Muscle of arm (tissue), 12 donors: ENCODE results near the gene ORM2. TPM values are rescaled to one million over a fixed set of nuclear protein-coding genes. Genes with fewer than 3 reads are reported as not detected.
"Not testable (repeated sequence)": the region's sequence is repeated elsewhere in the genome, so short reads cannot be mapped to it uniquely, and the experiment has no call there.

ENCODE experiments used
- DNase-seq: peaks from one replicate; pipeline ENCODE4 v3.0.0-alpha.2; 2013
- polyA plus RNA-seq, 12 donors: library from polyadenylated mRNA; unstranded; fragments of 120-200 nt; gene quantifications; one replicate each; pipeline ENCODE4 v1.2.1, GENCODE V29; 2013; ENCODE audit not compliant: insufficient read length in 12 of 12

ORM2 gene
- polyA plus RNA-seq, 12 donors, result 0.73 to 1.0 TPM; not detected in 10

GRCh38 chr9:114330636-114331035 lies 967 bp downstream of the ORM2 start:
- DNase-seq, result no peak

- DNase-seq, result not testable (repeated sequence)
Measured at GRCh38 chr9:114331229-114332195, 1.8 kb downstream of the ORM2 start.

- DNase-seq, result not testable (repeated sequence)
Measured at GRCh38 chr9:114332474-114333040, 2.9 kb downstream of the ORM2 start.

DNA sequence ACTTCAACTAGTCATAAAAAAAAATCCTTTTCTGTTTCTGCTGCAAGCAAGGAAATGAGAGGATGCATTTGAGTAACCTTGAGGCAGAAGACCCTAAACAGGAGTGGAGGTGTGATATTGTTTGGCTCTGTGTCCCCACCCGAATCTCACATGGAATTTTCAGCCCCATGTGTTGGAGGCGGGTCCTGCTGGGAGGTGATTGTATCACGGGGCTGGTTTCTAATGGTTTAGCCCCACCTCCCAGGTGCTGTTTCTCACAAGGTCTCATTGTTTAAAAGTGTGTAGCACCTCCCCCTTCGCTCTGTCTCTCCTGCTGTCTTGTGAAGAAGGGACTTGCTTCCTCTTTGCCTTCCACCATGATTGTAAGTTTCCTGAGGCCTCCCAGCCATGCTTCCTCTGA lies 4.0 kb downstream of the ORM2 start:
- not testable (repeated sequence) for DNase-seq

DNA sequence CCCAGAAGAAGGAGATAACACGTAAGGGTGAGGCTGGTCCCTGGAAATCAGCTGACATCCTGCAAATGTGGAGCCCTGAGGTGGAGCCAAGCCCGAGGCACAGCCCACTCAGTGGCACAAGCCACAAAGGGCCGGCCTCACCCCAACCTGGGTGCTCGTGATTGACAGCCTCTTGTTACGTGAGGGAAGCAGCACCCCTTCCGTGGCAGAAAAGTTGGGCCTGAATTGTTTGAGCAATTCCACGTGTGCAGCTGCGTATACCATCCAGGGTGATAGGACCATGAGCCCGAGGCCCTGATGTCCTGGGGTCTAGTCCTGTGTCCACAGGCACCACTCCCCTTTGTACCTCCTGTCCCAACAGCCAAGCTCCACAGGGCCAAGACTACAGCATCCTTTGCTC lies 4.8 kb downstream of the ORM2 start:
- no peak for DNase-seq

DNA sequence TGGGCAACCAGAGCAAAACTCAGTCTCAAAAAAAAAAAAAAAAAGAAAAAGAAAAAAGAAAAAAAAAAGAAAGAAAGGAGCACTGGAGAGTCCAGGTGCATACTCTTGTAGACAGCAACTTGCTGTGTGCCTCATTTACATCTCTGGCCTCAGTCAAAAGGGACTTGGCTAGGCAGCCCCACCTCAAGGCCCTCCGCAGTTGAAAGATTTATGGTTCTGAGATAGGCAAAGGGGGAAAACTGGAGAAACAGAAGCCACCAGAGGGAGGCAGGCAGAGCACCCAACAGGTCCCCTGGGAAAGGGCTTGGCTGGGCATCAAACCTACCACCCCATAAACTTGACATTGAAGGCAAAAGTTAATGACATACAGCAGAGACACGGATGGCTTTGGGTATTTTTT lies 6.1 kb downstream of the ORM2 start:
- DNase-seq, result no peak

- DNase-seq, result no peak
Measured at GRCh38 chr9:114336157-114336556, 6.5 kb downstream of the ORM2 start.

- no peak for DNase-seq
Measured at GRCh38 chr9:114336699-114337395, 7.2 kb downstream of the ORM2 start.

GRCh38 chr9:114338187-114338586 lies 8.5 kb downstream of the ORM2 start:
- DNase-seq, result no peak

DNA sequence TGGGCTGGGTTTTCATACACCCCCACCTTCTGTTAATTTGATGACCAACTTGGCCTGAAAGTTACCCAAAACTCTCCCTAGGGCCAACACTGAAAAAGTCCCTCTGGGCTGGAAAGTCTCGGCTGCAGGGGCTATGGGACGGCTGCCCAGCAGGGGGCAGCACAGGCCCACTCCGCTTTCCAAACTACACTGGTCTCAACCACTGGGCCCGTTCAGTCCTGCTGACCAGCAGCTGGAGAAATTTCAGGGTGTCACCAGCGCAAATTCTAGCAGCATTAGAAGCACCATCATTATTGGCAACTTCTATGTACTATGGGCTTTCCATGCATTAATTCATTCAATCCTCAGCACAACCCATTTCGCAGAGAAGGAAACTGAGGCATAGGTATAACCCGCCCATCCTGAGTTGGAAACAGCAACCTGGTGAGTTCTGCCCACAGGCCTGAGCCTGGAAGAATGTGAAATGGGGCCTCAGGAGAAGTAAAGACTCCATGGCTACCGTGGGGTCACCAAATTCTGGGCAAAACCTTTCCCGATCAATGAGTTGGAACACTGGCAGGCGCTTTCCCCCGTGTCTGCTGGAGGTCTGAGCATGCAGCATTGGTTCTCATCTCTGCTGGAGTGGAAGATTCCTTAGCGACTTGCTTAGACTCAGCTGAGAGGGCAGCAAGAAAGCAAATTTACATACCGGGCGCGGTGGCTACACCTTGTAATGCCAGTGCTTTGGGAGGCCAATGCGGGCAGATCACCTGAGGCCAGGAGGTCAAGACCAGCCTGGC lies 9.7 kb downstream of the ORM2 start:
- DNase-seq, result peak; percentile 19

GRCh38 chr9:114341152-114341830 lies 11.6 kb downstream of the ORM2 start:
- DNase-seq, result no peak

- no peak for DNase-seq
Measured at GRCh38 chr9:114341991-114342390, 12.3 kb downstream of the ORM2 start.

DNA sequence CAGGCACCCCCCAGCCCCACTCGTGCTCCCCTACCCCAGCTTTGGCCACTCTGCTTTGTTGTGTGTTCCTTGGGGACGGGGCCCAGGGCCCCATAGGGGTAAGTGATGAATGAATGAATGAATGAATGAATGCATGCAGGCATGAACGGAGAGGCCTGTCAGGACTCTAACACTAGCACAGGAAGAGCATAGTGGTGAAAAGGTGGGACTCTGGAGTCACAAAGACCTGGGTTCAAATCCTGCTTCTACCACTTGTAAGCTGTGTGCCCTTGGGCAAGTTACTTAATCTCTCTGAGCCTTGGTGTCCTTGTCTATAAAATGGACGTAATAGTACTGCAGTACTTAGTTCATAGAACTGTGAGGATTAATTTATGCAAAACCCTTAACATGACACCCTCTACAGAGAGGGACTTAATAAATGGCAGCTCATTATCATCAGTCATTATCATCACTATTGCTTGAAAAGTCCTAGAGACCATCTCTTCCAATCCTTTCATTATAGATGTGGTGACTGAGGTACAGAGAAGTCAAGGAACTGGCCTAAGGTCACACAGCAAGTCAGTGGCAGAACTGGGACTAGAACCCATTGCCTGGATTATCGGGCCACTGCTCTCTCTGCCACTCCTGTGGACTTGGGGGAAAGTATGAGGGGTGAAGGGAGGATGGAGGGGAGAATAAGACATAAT lies 13.2 kb downstream of the ORM2 start:
- no peak for DNase-seq

- no peak for DNase-seq
Measured at GRCh38 chr9:114343471-114344187, 14.0 kb downstream of the ORM2 start.

GRCh38 chr9:114344188-114344566 lies 14.5 kb downstream of the ORM2 start:
- DNase-seq, result no peak

- no peak for DNase-seq
Measured at GRCh38 chr9:114344692-114345091, 15.0 kb downstream of the ORM2 start.

- DNase-seq, result no peak
Measured at GRCh38 chr9:114345493-114346065, 15.9 kb downstream of the ORM2 start.

- DNase-seq, result no peak
Measured at GRCh38 chr9:114346146-114346545, 16.5 kb downstream of the ORM2 start.

DNA sequence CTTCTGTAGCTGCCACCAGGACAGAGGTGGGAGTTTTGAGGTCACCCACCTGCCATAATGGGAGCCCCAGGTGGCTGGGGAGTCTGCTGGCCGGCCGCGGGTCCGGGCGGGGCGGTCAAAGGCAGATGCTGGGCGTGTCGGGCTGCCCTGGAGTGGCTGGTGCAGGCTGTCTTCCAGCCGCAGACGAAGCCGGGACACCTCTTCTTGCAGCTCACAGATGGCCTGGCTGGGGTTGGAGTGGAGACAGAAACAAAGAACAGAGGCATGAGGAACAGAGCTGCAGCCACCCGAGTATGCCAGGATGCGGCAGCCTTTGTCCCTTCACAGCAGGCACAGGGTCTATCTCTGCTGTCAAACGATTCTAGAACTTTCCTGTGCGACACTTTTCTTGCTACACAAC lies 18.0 kb downstream of the ORM2 start:
- no peak for DNase-seq
